Muscle of arm (tissue), 12 donors: ENCODE measurements around the gene OAF. TPM values are rescaled to one million over a fixed set of nuclear protein-coding genes. Genes with fewer than 3 reads are reported as not detected.

Experiments used
- DNase-seq: peaks from one replicate; pipeline ENCODE4 v3.0.0-alpha.2; 2013
- polyA plus RNA-seq, 12 donors: library from polyadenylated mRNA; unstranded; fragments of 120-200 nt; gene quantifications; one replicate each; pipeline ENCODE4 v1.2.1, GENCODE V29; 2013; ENCODE audit not compliant: insufficient read length in 12 of 12

OAF gene
- polyA plus RNA-seq, 12 donors: 32.8 to 63.8 (median 38.4) TPM; not detected in 1

GRCh38 chr11:120198787-120199469 is 11.9 kb upstream of the OAF start:
- DNase-seq: no peak

DNA sequence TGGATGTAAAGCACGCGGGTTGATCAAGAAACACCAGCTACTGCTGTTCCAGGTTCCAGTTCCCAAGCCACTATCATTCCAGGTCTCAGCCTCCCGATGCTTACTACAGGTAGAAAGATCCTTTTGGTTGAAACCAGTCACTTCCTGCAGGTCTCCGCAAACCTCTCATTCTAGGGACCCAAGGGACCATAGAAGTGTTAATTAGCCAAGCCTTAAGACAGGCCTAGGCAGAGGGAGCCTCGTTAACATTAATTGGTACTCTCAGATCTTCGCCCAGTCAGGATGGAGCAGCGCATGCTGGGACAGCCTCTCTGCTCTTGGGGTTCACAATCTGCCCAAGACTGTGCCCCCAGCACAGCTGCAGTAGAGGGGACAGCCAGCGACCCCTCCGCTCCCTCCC is 11.2 kb upstream of the OAF start:
- DNase-seq: no peak

GRCh38 chr11:120200677-120201076 is 10.2 kb upstream of the OAF start:
- DNase-seq: no peak

GRCh38 chr11:120201653-120202052 is 9.2 kb upstream of the OAF start:
- DNase-seq: no peak

- no peak for DNase-seq
Observed at GRCh38 chr11:120203626-120204025, 7.2 kb upstream of the OAF start.

- no peak for DNase-seq
Observed at GRCh38 chr11:120205596-120206161, 5.2 kb upstream of the OAF start.

DNA sequence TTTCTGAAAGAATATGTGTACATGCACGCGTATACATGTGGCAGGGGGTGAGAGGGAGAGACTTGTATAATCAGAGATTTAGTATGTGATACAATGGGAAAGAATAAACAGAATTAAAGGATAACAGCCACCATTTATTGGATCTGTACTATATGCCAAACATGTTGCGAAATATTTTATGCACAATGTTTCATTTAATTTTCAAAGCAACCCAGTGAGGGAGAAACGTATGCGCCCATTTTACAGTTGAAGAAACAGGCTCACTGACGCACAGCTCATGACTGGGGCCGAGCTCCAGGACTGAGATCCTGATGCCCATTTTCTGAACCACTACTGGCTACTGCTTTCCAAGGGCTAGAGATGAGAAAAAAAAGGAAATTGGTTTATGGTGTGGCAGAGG is 3.3 kb upstream of the OAF start:
- DNase-seq: no peak

- no peak for DNase-seq
Observed at GRCh38 chr11:120208001-120208441, 2.8 kb upstream of the OAF start.

- no peak for DNase-seq
Observed at GRCh38 chr11:120208777-120209176, 2.1 kb upstream of the OAF start.

DNA sequence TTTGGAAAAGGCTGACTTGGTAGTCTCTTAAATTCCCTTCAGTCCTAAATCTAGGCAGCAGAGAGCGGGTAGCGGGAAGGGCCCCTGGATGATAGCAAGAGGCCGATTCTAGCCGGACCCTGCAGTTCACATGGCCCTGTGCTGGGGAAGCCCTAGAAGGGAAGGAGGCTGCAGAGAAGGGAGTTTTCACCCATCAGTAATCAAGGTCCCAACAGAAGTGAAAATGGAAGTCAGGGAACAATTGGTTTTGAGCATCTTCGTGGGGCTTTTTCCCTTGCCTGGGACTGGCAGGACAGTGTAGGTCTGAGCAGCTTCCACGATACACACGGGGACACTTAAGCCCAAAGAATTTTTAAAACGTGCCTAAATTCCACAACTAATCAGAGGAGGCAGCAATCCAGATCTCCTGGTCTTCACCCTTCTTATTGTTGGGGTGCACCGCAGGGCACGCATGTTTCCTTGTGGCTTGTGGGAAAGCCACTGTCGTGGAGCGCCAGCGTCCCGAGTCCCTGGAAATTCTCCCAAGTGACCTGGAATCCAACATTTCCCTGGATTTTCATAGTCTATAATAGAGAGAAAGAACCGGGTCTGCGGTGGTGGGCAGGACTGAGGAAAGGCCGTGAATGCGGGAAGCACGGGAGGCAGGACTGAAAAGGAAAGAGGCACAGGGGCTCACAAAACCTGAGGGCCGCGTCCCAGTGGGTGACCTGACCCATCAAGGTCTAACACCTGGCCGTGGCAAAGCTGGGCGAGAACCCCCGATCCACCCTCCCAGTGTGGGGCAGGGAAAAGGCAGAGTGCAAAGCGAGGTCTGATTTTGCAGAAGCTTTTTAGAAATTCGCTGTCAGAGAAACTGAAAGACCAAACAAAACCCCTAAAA is 846 bp upstream of the OAF start:
- no peak for DNase-seq

GRCh38 chr11:120211522-120212258 is 858 bp downstream of the OAF start:
- no peak for DNase-seq

GRCh38 chr11:120212259-120212878 is 1.5 kb downstream of the OAF start:
- no peak for DNase-seq

GRCh38 chr11:120212926-120213325 is 2.1 kb downstream of the OAF start:
- DNase-seq: no peak

DNA sequence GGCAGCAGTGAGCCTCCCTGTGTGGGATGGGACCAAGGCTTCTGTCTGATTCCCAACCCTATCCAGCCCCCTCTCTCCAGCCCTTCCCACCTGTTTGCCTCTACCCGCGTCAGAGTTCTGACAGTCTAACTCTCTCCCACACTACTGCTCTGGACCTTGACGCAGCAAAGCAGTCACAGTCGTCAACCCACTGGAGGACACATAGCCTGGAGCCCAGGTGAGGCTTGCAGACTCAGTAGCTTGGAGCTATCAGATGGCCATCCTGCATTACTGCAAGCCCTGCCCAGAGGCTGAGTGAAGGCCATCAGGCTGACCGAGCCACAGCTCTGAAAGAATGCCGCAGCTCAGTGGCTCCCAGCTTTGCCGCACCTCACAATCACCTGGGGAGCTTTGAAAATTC is 3.7 kb downstream of the OAF start:
- no peak for DNase-seq

GRCh38 chr11:120215634-120216033 is 4.8 kb downstream of the OAF start:
- DNase-seq: no peak

- DNase-seq: no peak
Observed at GRCh38 chr11:120216426-120217102, 5.7 kb downstream of the OAF start.

- DNase-seq: no peak
Observed at GRCh38 chr11:120217526-120217925, 6.7 kb downstream of the OAF start.

DNA sequence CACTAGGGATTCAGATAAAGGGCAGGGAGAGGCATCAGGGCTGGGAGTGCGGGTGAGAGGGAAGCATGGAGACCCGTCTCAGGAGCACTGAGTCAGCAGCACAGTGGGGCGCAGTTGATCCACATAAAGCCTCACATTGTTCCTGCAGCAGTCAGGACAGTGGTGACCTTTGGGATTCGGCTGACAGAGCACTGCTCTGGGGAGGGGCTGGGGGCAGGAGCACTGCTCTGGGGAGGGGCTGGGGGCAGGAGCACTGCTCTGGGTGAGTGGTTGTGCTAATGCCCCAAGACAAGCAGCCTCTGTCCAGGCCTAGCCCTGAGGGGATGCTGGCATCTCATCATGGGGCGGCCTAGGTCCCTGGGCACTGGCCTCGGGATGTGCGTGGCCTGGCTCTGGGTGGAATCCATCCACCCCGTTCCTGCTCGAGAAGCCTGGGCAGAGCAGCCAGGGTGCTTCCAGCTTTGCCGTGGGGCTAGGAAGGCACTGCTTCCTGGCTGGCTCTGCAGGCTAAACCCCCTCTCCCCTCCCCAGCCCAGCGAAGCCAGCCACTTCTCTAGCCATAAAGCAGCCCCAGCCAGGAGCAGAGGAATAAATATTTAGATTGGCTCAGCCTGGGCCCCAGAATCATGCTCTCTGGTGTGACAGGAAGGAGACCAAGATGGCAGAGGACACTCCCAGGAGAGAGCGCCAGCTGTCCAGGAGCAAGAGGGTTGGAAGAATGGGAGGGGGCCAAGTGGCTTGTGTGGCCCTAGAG is 7.3 kb downstream of the OAF start:
- no peak for DNase-seq

GRCh38 chr11:120218695-120219033 is 7.8 kb downstream of the OAF start:
- DNase-seq: no peak

GRCh38 chr11:120219232-120219937 is 8.6 kb downstream of the OAF start:
- DNase-seq: no peak
